Measurements from ENCODE around the gene ORC6. TPM values are rescaled to one million over a fixed set of nuclear protein-coding genes. Genes with fewer than 3 reads are reported as not detected.

ORC6 gene
- total RNA-seq, 1 experiment from 2014 or later, result 95.1 TPM

DNA sequence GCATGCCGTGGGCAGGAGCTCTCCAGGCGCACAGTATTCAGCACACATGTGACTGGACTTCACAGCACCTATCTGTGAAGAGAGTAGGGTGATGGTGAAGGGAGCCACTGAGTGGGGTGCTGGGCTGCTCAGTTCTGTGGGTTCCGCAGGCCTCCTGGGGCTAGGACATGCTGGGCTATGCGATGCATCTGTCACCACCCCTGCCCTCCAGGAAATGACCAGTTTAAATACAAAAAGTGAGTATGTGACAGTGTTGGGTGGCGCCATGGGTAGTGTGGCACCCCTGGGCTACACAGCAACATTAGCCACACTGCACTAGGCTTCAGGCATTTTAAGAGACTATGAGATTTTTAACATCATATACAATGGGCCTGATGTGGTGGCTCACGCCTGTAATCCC lies 30.1 kb downstream of the ORC6 start:
- no peaks in the 10 kb centered on the region for H3K36me3 ChIP-seq (ENCODE audit: insufficient read depth, low read length, poor library complexity, severe bottlenecking)
- BruUV-seq (replicated peaks), result no TSS peak
- H3K27me3 ChIP-seq (replicated peaks; ENCODE audit: insufficient read depth, low read depth, low read length, poor library complexity), result no peaks in the 10 kb centered on the region
- TF ChIP-seq CTCF (conservative IDR thresholded peaks at IDR 0.05; ENCODE audit: low read depth, low read length), result no peak
- H3K9me3 ChIP-seq (ENCODE audit: low read depth, low read length, poor library complexity, severe bottlenecking), result no peaks in the 10 kb centered on the region
- DNase-seq (ENCODE audit: low spot score), result no peak
- ChIA-PET CTCF (no interaction called here), POLR2A (ENCODE audit: low non-redundant PET) (interaction anchor here (0.7 kb wide), 1 partner anchor 24 kb away, joined by 3 read pairs; no protein-coding TSS in a partner anchor)
- intact Hi-C loops (cut with micrococcal nuclease; ENCODE audit: unreplicated experiment), result no loop called here
- H3K27ac ChIP-seq (ENCODE audit: low read depth, low read length, poor library complexity, severe bottlenecking), result no peak overlapping the region
- H3K4me3 ChIP-seq (ENCODE audit: low read depth, low read length, poor library complexity, severe bottlenecking), result no peak overlapping the region
- H3K4me1 ChIP-seq (ENCODE audit: insufficient read depth, low read length, poor library complexity, severe bottlenecking), result no peaks in the 10 kb centered on the region

- Histone ChIP-seq H3K27ac (ENCODE audit: low read depth, low read length, poor library complexity, severe bottlenecking) (no peak overlapping the region), H3K36me3 (ENCODE audit: insufficient read depth, low read length, poor library complexity, severe bottlenecking) (no peaks in the 10 kb centered on the region), H3K27me3 (replicated peaks; ENCODE audit: insufficient read depth, low read depth, low read length, poor library complexity) (no peaks in the 10 kb centered on the region), H3K9me3 (ENCODE audit: low read depth, low read length, poor library complexity, severe bottlenecking) (peaks cover 4% of the 10 kb centered on the region), H3K4me3 (ENCODE audit: low read depth, low read length, poor library complexity, severe bottlenecking) (no peak overlapping the region), H3K4me1 (ENCODE audit: insufficient read depth, low read length, poor library complexity, severe bottlenecking) (no peaks in the 10 kb centered on the region)
- ChIA-PET POLR2A (ENCODE audit: low non-redundant PET) (no interaction called here), CTCF (no interaction called here)
- BruUV-seq (replicated peaks), result no TSS peak
- intact Hi-C loops (cut with micrococcal nuclease; ENCODE audit: unreplicated experiment), result no loop called here
- no peak for TF ChIP-seq CTCF (conservative IDR thresholded peaks at IDR 0.05; ENCODE audit: low read depth, low read length)
- TF ChIP-seq EZH2 (IDR thresholded peaks at IDR 0.05; ENCODE audit: borderline replicate concordance, low read depth, low read length, poor library complexity, severe bottlenecking), result no peak
- DNase-seq (ENCODE audit: low spot score), result no peak
These were observed 31.2 kb downstream of the ORC6 start for GRCh38 chr16:46720619-46721018.

DNA sequence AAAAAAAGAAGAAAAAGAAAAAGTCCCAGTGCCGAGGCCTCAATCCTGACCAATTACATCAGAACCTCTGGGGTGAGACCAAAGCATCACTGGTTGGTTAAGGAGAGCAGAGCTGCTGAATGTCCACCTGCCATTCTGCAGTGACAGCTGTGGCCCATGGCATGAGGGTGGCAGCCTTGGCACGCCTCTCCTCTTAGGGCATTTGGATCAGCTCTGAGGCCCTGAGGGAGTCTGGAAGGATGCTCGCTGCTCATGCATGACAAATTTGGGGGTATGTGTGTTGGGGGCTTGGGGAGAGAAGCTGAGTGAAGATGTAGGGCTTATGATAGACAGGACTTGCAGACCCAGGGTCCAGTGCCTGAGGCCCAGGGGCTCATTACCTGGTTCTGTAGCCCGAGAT lies 32.4 kb downstream of the ORC6 start:
- intact Hi-C loops (cut with micrococcal nuclease; ENCODE audit: unreplicated experiment), result no loop called here
- no peak for DNase-seq (ENCODE audit: low spot score)

More for the DNA sequence above, 32.4 kb downstream of the ORC6 start:
- no TSS peak for BruUV-seq (replicated peaks)
- no peak for TF ChIP-seq CTCF (conservative IDR thresholded peaks at IDR 0.05; ENCODE audit: low read depth, low read length)
- TF ChIP-seq EZH2 (IDR thresholded peaks at IDR 0.05; ENCODE audit: borderline replicate concordance, low read depth, low read length, poor library complexity, severe bottlenecking), result no peak
- no peaks in the 10 kb centered on the region for H3K27me3 ChIP-seq (replicated peaks; ENCODE audit: insufficient read depth, low read depth, low read length, poor library complexity)
- no peaks in the 10 kb centered on the region for H3K36me3 ChIP-seq (ENCODE audit: insufficient read depth, low read length, poor library complexity, severe bottlenecking)
- ChIA-PET CTCF (no interaction called here), POLR2A (ENCODE audit: low non-redundant PET) (interaction anchor here (0.5 kb wide), 1 partner anchor 114 kb away, joined by 3 read pairs; no protein-coding TSS in a partner anchor)
- H3K27ac ChIP-seq (ENCODE audit: low read depth, low read length, poor library complexity, severe bottlenecking), result no peak overlapping the region
- no peaks in the 10 kb centered on the region for H3K4me1 ChIP-seq (ENCODE audit: insufficient read depth, low read length, poor library complexity, severe bottlenecking)
- H3K4me3 ChIP-seq (ENCODE audit: low read depth, low read length, poor library complexity, severe bottlenecking), result no peak overlapping the region
- H3K9me3 ChIP-seq (ENCODE audit: low read depth, low read length, poor library complexity, severe bottlenecking), result peaks cover 4% of the 10 kb centered on the region

Measured in A673 (cell line).